ENCODE data around the gene SUV39H1.
"Not testable (repeated sequence)": the region's sequence is repeated elsewhere in the genome, so short reads cannot be mapped to it uniquely, and the experiment has no call there.

The SUV39H1 gene, protein sequence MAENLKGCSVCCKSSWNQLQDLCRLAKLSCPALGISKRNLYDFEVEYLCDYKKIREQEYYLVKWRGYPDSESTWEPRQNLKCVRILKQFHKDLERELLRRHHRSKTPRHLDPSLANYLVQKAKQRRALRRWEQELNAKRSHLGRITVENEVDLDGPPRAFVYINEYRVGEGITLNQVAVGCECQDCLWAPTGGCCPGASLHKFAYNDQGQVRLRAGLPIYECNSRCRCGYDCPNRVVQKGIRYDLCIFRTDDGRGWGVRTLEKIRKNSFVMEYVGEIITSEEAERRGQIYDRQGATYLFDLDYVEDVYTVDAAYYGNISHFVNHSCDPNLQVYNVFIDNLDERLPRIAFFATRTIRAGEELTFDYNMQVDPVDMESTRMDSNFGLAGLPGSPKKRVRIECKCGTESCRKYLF

DNA sequence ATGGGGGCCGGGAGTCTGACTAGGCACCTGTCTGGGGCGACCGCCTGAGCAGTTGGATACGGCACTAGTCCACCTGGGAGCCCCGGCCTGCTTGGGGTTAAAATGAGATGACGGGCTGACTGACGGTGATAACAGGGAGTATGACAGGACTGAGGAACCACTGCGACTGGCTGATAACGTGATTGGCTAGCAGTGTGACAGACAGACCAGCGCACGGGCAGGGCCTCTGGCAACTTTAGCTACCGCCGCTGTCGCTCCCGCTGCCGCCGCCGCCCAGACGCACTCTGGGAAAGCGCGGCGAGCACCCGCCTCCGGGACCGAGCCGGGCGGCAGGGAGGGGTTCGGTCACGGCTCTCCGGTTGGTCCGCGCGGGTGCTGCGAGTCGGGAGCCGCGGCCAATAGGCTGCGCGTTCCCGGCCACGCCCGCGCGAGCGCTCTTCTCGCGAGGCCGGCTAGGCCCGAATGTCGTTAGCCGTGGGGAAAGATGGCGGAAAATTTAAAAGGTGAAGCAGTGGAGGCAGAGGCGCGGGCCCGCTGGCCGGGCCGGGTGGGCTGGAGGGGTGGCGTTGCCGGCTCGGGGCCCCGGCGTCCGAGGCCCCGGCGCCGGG is at the start of gene SUV39H1:
Gene SUV39H1, plus strand, starts transcription at position 434 of the 608 bp plus-strand sequence. Its CDS starts 51 bp downstream, at position 485.
- peak; percentile 69 for DNase-seq
- Histone ChIP-seq H3K36me3 (replicated peaks) (no peaks in the 10 kb centered on the region), H3K27ac (peak within 1 kb of the TSS; percentile 40), H3K4me3 (ENCODE audit: low read depth, low read length) (peak within 1 kb of the TSS; percentile 64), H3K27me3 (replicated peaks) (no peaks in the 10 kb centered on the region)
- in situ Hi-C loops (cut with HindIII; ENCODE audit: low pct_ligation_motif_present, low sequenced_read_pairs) = no loop called here
- TF ChIP-seq, protein P1, sequence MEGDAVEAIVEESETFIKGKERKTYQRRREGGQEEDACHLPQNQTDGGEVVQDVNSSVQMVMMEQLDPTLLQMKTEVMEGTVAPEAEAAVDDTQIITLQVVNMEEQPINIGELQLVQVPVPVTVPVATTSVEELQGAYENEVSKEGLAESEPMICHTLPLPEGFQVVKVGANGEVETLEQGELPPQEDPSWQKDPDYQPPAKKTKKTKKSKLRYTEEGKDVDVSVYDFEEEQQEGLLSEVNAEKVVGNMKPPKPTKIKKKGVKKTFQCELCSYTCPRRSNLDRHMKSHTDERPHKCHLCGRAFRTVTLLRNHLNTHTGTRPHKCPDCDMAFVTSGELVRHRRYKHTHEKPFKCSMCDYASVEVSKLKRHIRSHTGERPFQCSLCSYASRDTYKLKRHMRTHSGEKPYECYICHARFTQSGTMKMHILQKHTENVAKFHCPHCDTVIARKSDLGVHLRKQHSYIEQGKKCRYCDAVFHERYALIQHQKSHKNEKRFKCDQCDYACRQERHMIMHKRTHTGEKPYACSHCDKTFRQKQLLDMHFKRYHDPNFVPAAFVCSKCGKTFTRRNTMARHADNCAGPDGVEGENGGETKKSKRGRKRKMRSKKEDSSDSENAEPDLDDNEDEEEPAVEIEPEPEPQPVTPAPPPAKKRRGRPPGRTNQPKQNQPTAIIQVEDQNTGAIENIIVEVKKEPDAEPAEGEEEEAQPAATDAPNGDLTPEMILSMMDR (IDR thresholded peaks at IDR 0.05; ENCODE audit: low read depth, low read length, missing control alignments) = no peak

DNA sequence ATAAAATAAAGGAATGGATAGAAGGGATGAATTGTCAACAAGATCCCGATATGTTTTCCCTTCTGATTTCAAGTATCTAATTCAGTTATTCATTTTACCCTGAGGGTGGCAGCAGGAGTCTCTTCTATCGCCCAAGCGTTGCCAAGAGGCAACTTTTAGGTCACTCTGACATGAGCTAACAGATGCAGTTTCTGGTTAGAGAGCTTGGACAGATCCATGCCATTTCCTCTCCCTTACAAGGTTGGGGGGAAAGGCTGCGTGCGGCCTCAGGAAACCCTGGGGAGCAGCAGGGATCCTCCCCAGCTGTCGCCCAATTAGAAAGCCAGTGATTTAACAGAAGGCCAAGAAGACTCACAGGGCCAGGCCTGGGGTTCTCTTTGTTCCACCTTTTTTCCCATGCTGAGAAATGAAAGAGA is 48.2 kb upstream of the SUV39H1 start:
- H3K27ac ChIP-seq = no peak overlapping the region
- H3K4me3 ChIP-seq (ENCODE audit: low read depth, low read length) = no peak overlapping the region
- no peaks in the 10 kb centered on the region for H3K36me3 ChIP-seq (replicated peaks)
- peak; percentile 12 for DNase-seq
- in situ Hi-C loops (cut with HindIII; ENCODE audit: low pct_ligation_motif_present, low sequenced_read_pairs) = no loop called here
- H3K27me3 ChIP-seq (replicated peaks) = no peaks in the 10 kb centered on the region
- TF ChIP-seq, protein P1 (IDR thresholded peaks at IDR 0.05; ENCODE audit: low read depth, low read length, missing control alignments) = peak; percentile 42

DNA sequence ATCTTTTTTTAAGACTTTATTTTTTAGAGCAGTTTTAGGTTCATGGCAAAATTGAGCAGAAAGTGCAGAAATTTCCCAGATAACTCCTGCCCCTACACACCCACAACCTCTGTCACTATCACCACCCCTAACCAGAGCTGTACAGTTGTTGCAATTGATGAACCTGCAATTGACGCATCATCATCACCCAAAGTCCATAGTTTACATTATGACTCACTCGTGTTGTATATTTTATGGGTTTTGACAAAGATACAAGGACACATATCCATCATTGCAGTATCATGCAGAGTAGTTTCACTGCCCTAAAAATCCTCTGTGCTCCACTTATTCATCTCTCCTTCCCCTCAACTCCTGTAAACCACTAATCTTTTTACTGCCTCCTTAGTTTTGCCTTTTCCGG is 47.4 kb upstream of the SUV39H1 start:
- in situ Hi-C loops (cut with HindIII; ENCODE audit: low pct_ligation_motif_present, low sequenced_read_pairs) = no loop called here
- no peak for DNase-seq

DNA sequence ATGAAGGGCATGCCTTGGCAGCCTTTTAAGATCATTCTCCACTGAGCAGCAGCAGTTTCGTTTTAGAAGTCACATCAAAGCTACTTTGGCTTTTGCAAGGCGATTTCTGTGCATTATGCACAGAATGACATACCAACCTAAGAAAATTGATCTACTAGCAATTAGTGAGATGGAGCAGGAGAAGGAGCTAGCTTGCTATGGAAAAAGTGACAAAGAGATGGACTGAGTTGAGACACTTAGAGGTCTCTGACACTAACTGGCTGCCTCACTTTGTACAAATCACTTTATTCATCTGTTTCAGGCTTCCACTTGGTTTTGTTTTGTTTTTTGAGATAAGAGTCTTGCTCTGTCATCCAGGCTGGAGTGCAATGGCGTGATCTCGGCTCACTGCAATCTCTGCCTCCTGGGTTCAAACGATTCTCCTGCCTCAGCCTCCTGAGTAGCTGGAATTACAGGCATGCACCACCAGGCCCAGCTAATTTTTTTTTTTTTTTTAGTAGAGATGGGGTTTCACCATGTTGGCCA is 44.4 kb upstream of the SUV39H1 start:
- in situ Hi-C loops (cut with HindIII; ENCODE audit: low pct_ligation_motif_present, low sequenced_read_pairs); H3K27me3 ChIP-seq (replicated peaks): not testable (repeated sequence)

More for the DNA sequence above, 47.4 kb upstream of the SUV39H1 start:
- no peak overlapping the region for H3K4me3 ChIP-seq (ENCODE audit: low read depth, low read length)
- no peaks in the 10 kb centered on the region for H3K36me3 ChIP-seq (replicated peaks)
- H3K27ac ChIP-seq = no peak overlapping the region
- TF ChIP-seq, protein P1 (IDR thresholded peaks at IDR 0.05; ENCODE audit: low read depth, low read length, missing control alignments) = no peak
- H3K27me3 ChIP-seq (replicated peaks) = no peaks in the 10 kb centered on the region

DNA sequence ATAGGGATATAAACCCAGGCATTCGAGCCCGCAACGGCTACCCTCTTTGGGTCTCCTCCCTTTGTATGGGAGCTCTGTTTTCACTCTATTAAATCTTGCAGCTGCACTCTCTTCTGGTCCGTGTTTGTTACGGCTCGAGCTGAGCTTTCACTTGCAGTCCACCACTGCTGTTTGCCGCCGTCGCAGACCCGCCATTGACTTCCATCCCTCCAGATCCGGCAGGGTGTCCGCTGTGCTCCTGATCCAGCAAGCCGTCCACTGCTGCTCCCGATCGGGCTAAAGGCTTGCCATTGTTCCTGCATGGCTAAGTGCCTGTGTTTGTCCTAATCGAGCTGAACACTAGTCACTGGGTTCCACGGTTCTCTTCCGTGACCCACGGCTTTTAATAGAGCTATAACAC is 41.8 kb upstream of the SUV39H1 start:
- H3K4me3 ChIP-seq (ENCODE audit: low read depth, low read length); in situ Hi-C loops (cut with HindIII; ENCODE audit: low pct_ligation_motif_present, low sequenced_read_pairs): not testable (repeated sequence)

More for the DNA sequence above, 44.4 kb upstream of the SUV39H1 start:
- not testable (repeated sequence) for DNase-seq; H3K27ac ChIP-seq; H3K4me3 ChIP-seq (ENCODE audit: low read depth, low read length); H3K36me3 ChIP-seq (replicated peaks)

DNA sequence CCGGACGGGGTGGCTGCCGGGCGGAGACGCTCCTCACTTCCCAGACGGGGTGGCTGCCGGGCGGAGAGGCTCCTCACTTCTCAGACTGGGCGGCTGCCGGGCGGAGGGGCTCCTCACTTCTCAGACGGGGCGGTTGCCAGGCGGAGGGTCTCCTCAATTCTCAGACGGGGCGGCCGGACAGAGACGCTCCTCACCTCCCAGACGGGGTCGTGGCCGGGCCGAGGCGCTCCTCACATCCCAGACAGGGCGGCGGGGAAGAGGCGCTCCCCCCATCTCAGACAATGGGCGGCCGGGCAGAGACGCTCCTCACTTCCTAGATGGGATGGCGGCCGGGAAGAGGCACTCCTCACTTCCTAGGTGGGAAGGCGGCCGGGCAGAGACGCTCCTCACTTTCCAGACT is 36.8 kb upstream of the SUV39H1 start:
- H3K4me3 ChIP-seq (ENCODE audit: low read depth, low read length); in situ Hi-C loops (cut with HindIII; ENCODE audit: low pct_ligation_motif_present, low sequenced_read_pairs); H3K27ac ChIP-seq; H3K27me3 ChIP-seq (replicated peaks); DNase-seq; H3K36me3 ChIP-seq (replicated peaks): not testable (repeated sequence)

More for the DNA sequence above, 41.8 kb upstream of the SUV39H1 start:
- not testable (repeated sequence) for DNase-seq; H3K27ac ChIP-seq; H3K27me3 ChIP-seq (replicated peaks); H3K36me3 ChIP-seq (replicated peaks)

DNA sequence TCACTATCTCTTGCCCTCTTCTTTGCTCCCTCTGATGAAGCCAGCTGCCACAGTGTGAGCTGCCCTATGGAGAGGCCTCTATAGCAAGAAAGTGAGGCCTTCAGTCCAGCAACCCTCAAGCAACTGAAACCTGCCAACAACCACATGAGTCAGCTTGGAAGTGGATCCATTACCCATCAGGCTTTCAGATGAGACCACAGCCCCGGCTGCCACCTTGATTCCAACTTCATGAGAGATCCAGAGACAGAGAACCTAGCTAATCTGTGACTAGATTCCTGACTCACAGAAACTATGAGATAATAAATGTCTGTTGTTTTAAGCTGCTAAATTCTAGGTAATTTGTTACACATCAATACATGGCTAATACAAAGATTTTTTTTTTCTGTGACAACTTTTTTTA is 33.3 kb upstream of the SUV39H1 start:
- TF ChIP-seq, protein P1 (IDR thresholded peaks at IDR 0.05; ENCODE audit: low read depth, low read length, missing control alignments) = no peak
- no peak overlapping the region for H3K4me3 ChIP-seq (ENCODE audit: low read depth, low read length)
- no peaks in the 10 kb centered on the region for H3K36me3 ChIP-seq (replicated peaks)
- H3K27me3 ChIP-seq (replicated peaks) = no peaks in the 10 kb centered on the region
- DNase-seq = no peak
- in situ Hi-C loops (cut with HindIII; ENCODE audit: low pct_ligation_motif_present, low sequenced_read_pairs) = no loop called here
- no peak overlapping the region for H3K27ac ChIP-seq

Measured in brain microvascular endothelial cell (primary cell).